ENCODE results near the gene ZNF711.
"Not testable (repeated sequence)": the region's sequence is repeated elsewhere in the genome, so short reads cannot be mapped to it uniquely, and the experiment has no call there.

The ZNF711 gene

GRCh38 chrX:85243761-85244449 lies at the start of gene ZNF711, which contains the start of gene SATL1:
Gene ZNF711, plus strand, starts transcription at chrX:85243991. Its CDS starts 3,582 bp downstream, at chrX:85247573.
Gene SATL1, minus strand, starts transcription at chrX:85243779. Its CDS starts 134,811 bp downstream, at chrX:85108968.
- DNase-seq, result no peak

GRCh38 chrX:85196319-85196718 lies 47.5 kb upstream of the ZNF711 start:
- no peak for DNase-seq

GRCh38 chrX:85203461-85203970 lies 40.3 kb upstream of the ZNF711 start:
- DNase-seq, result no peak

GRCh38 chrX:85213792-85214530 lies 29.8 kb upstream of the ZNF711 start:
- DNase-seq, result no peak

- no peak for DNase-seq
Observed at GRCh38 chrX:85215946-85216345, 27.8 kb upstream of the ZNF711 start.

GRCh38 chrX:85221361-85221760 lies 22.4 kb upstream of the ZNF711 start:
- DNase-seq, result no peak

- no peak for DNase-seq
Observed at GRCh38 chrX:85223359-85223758, 20.4 kb upstream of the ZNF711 start.

- DNase-seq, result no peak
Observed at GRCh38 chrX:85243155-85243554, 636 bp upstream of the ZNF711 start.

- no peak for DNase-seq
Observed at GRCh38 chrX:85244450-85245211, 840 bp downstream of the ZNF711 start.

- not testable (repeated sequence) for DNase-seq
Observed at GRCh38 chrX:85285286-85285685, 41.5 kb downstream of the ZNF711 start.

GRCh38 chrX:85288992-85289723 lies 45.4 kb downstream of the ZNF711 start:
- DNase-seq, result no peak

GRCh38 chrX:85303544-85303943 lies 59.8 kb downstream of the ZNF711 start:
- no peak for DNase-seq

- no peak for DNase-seq
Observed at GRCh38 chrX:85309717-85310116, 65.9 kb downstream of the ZNF711 start.

- DNase-seq, result not testable (repeated sequence)
Observed at GRCh38 chrX:85311348-85311747, 67.6 kb downstream of the ZNF711 start.
